Activated naive CD8-positive, alpha-beta T cell treated with anti-CD3 and anti-CD28 coated beads, Interleukin-2, amount 50 U/mL, for 16 hours (primary cell): Measurements from ENCODE around the gene PNMA1.
"Not testable (repeated sequence)": the region's sequence is repeated elsewhere in the genome, so short reads cannot be mapped to it uniquely, and the experiment has no call there.

ENCODE experiments used
- DNase-seq: peaks from one replicate; pipeline ENCODE4 v3.0.0-alpha.2; 2020; ENCODE audit warnings: low read depth, low spot score

Gene PNMA1

GRCh38 chr14:73717711-73718417 is 3.7 kb upstream of the PNMA1 start:
- no peak for DNase-seq

GRCh38 chr14:73717266-73717665 is 3.1 kb upstream of the PNMA1 start:
- no peak for DNase-seq

- DNase-seq = no peak
These were observed 1.5 kb upstream of the PNMA1 start for GRCh38 chr14:73715707-73716106.

- no peak for DNase-seq
These were observed 485 bp upstream of the PNMA1 start for GRCh38 chr14:73714656-73715081.

- no peak for DNase-seq
These were observed 880 bp downstream of the PNMA1 start for GRCh38 chr14:73713206-73713802.

GRCh38 chr14:73712540-73713180 is 1.5 kb downstream of the PNMA1 start:
- no peak for DNase-seq

- no peak for DNase-seq
These were observed 2.1 kb downstream of the PNMA1 start for GRCh38 chr14:73712071-73712506.

- DNase-seq = no peak
These were observed 3.4 kb downstream of the PNMA1 start for GRCh38 chr14:73710737-73711136.

- no peak for DNase-seq
These were observed 4.2 kb downstream of the PNMA1 start for GRCh38 chr14:73709904-73710469.

- not testable (repeated sequence) for DNase-seq
These were observed 6.1 kb downstream of the PNMA1 start for GRCh38 chr14:73708076-73708475.

- no peak for DNase-seq
These were observed 13.9 kb downstream of the PNMA1 start for GRCh38 chr14:73700325-73700724.

- no peak for DNase-seq
These were observed 17.5 kb downstream of the PNMA1 start for GRCh38 chr14:73696466-73697400.

- no peak for DNase-seq
These were observed 18.2 kb downstream of the PNMA1 start for GRCh38 chr14:73695997-73696396.

- DNase-seq = no peak
These were observed 19.1 kb downstream of the PNMA1 start for GRCh38 chr14:73695082-73695481.

- DNase-seq = no peak
These were observed 20.1 kb downstream of the PNMA1 start for GRCh38 chr14:73694083-73694482.

GRCh38 chr14:73686901-73687300 is 27.3 kb downstream of the PNMA1 start:
- DNase-seq = no peak

GRCh38 chr14:73685328-73685727 is 28.9 kb downstream of the PNMA1 start:
- DNase-seq = no peak

GRCh38 chr14:73684627-73685026 is 29.6 kb downstream of the PNMA1 start:
- no peak for DNase-seq

- no peak for DNase-seq
These were observed 33.4 kb downstream of the PNMA1 start for GRCh38 chr14:73680821-73681220.

GRCh38 chr14:73678698-73679097 is 35.5 kb downstream of the PNMA1 start:
- no peak for DNase-seq

- no peak for DNase-seq
These were observed 39.2 kb downstream of the PNMA1 start for GRCh38 chr14:73674986-73675385.
